GM19468 (cell line): Measurements from ENCODE around the gene PITPNB.

Experiments
- ATAC-seq: cut with Tn5 transposase; IDR thresholded peaks from one replicate; pipeline ENCODE4 v1.9.1; 2021; ENCODE audit warnings: mild to moderate bottlenecking, moderate library complexity, moderate number of reproducible peaks; ENCODE audit not compliant: unreplicated experiment; ENCODE audit errors: extremely low read depth

PITPNB gene

DNA sequence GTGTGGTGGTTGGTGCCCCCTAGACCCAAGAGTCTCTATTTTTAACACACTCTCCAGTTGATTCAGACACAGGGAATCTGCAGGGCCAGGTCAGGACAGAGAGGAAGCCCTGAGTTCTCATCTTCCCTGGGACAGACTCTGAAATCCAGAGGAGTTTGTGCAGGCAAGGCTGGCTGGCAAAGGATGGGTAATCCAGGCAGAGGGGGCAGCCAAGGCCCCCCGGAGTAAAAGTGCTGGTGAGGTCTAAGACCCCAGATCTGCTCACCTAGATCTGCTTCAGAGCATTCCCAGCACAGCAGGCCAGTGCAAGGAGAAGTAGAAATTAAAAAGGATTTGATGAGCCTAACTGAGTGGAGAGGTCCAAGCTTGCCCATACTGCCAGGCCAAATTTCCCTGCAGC, 76.9 kb downstream of the PITPNB start:
- ATAC-seq, result no peak

DNA sequence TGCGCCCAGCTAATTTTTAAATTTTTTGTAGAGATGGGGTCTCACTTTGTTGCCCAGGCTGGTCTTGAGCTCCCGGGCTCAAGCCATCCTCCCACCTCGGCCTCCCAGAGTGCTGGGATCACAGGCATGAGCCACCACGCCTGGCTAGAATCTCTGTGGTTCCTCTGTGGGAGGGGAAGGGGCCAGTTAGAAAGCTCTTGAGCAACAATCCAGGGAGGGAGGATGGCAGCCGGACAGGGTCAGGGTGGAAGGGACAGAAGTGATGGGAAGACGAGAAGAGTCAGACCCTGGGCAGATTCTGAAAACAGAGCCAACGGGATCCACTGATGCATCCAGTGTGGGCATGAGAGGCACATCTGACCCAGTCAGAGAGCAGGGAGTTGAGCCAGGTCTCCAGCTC, 78.6 kb downstream of the PITPNB start:
- ATAC-seq, result no peak

DNA sequence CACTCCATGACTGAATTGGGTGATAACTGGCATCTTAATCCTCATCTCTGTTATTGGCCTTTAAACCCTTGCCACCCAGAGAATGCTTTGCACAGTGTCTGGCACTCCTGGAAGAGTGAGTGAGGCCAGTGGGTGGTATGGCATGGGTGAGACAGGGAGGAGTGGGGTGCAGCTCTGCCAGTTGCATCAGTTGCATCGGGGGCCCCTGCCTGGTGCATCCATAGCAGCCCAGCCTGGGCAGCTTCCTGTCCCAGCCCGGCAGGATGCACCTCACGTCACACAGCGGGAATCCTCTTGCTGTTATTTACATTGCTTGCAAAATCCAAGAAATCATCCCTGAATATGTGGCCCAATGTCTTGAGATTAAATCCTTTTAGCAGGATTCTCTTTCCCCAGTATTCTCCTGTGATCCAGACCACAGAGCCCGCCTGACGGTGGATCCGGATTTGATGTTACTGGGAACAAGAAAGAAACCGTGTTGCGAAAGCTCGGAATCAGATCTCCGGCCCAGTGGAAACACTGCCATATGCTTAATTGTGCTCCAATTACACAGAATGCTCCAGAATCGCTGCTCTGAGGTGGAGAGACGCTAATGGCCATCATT, 79.9 kb downstream of the PITPNB start:
- ATAC-seq, result no peak

DNA sequence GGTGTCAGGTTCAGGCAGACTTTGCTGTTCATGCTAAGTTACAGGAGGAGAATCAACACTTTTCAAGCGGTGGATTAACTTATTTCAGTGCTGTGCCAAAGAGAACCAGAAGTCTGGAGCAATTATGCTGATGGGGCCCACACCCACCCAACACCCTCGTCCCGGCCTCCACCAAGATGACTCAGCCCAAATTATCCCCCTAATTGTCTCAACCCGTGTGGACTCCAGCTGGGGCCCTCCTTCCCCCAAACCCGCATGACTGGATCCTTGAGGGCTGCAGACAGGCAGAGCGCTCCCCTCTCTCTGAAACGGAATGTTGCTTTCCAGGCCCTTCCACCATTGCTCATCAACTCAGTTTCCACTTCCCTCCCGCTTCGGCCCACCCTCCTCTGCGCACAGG, 82.9 kb downstream of the PITPNB start:
- ATAC-seq, result no peak

DNA sequence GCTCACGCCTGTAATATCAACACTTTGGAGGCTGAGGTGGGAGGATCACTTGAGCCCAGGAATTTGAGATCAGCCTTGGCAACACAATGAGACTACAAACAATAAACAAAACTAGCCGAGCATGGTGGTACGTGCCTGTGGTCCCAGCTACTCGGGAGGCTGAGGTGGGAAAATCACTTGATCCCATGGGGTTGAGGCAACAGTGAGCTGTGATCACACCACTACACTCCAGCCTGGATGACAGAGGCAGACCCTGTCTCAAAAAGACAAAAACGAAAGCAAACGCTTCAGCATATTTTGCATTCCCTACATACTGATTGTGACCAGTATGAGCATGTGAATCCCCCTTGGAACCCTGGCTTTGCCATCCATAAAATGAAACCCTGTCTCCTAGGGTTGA, 83.6 kb downstream of the PITPNB start:
- no peak for ATAC-seq

DNA sequence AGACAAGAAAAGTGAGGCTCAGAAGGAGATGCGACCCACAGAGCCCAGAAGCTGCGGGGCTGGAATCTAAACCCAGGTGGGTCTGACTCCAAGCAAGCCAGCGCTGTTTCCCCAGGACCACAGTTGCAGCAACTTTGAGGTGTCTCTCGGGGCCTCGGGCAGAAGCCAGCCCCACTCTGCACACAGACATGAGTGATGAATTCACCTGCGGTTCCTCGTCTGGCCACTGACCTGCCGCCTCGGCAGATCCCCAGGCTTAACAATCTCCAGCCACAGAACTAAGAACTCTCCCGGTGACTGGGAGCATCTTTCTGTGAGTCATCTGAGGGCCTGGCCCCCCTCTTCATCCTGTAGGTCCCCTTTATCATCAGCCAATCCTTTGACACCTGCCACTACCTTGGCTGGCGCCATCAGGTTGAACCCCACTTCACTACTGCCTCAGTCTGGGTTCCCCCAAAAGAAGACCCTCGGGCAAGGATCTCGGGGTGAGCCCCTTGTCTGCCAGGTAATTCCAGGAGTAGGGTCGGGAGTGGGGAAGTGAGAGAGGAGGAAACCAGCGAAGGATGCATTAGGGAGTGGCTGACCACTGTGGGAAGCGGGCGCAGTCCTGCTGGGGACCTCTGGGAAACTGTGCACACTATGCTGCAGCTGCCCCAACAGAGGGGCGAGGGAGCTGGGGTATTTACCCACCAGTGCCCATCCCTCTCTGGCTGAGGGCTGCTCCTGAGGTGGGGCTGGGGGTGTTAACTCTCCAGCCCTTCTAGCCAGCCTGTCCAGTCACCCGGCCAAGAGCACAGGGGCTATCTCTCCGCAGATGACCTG, 84.5 kb downstream of the PITPNB start:
- ATAC-seq, result no peak

DNA sequence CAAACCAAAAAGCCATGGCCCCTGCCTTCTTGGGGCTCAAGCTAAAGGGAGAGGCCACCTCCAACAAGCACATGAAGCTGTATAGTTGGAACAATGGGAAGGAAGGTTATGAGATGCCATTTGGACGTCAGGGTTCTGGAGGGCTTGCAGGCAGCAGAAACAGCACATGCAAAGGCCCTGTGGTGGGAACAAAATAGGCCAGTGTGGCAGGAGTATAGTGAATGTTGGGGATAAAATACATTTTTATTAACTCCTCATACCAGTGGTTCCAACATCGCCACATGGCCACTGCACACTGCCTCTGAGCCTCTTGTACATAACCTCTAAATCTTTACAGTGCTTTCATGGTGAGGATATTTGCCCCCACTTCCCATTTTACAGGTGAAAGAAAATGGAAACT, 85.3 kb downstream of the PITPNB start:
- no peak for ATAC-seq

DNA sequence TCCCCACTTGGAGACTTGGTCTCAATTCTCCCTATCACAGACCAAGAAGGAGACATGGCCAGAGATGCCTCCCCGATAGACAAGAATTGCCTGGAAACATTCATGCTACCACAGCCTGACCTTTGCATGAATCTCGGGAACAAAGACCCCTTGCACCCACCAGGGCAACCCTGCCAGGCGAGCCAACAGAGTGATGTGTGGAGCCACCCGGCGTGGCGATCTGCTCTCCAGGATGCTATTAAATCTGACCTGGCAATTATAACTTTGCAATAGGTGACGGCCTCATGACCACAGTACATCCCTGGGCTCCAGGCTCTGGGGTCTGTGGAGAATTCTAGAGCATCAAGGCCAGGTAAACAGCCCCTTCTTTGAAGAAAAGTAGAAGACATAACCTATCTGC, 86.5 kb downstream of the PITPNB start:
- no peak for ATAC-seq

DNA sequence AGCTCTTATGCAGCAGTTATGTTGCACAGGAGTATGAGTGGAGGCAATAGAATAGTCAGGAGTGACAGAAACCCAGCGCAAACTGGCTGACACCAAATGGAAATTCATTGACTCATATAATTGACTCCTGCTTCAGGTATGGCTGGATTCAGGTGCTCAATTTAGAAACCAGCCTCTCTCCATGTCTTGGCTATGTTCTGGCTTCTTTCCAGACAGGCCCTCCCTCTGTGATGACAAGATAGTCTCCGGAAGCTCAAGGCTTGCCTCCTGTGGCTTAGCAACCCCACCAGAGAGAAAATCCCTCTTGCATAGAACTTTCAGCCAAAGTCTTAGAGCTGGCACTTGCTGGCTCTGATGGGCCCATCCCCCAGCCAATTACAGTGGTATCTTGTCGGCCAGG, 89.4 kb downstream of the PITPNB start:
- ATAC-seq, result no peak

DNA sequence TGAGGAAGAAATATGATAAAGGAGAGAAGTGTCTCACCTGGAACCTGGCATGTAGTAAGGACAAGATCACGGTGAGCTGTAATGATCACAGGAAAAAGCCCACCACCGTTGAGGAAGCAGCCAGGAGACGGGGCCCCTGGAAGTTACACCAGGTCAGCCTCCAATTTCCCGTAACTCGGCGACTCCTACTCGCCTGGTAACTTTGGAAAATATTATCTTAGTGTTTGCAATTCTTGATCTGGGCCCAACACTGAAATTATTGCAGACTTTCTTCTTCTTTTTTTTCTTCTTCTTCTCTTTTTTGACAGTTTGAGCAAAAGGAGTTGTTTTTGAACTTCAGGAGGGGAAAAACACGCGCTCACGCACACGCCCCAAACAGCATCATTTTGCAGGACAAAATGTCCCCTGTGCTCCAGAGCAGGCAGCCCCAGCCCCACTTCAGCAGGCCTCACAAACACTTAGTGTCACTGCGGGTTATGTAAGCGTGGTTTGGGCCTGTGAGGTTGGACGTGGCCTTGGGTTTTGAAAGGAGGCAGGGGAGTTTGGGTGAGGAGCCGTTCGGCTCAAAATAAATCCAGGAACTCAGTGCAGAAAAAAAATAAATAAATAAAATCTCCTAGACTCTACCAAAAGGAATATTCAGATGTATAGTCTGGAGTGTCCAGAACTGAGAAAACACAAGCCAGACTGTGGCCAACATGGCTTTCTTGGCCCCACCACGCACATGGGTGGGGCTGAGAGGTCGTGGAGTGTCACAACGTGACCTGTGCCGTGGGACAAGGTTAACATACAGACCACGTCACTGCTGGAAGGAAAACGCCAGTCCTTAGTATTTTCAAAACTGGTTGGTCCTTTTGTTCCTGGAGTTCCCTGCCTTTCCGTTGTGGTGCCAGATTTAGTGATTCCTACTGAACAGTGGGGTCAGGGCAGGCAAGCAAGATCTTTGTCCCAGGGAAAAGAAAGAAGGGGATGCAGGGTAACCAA, 91.2 kb downstream of the PITPNB start:
- no peak for ATAC-seq

DNA sequence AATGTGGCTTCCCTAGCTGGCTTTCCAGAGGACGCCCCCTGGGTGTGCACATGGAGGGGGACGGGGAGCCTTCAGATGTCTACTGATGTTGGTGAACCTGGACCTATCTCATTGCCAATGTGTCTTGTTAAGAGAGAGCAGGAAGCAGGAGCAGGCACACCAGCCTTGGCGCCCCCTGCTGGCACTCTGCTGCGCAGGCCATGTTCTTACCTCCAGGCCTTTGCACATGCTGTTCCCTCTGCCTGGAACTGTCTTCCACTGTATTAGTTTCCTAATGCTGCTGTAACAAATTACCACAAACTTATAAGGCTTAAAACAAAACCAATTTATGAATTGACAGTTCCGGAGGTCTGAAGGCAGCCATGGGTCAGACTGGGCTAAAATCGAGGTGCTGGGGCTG, 93.9 kb downstream of the PITPNB start:
- no peak for ATAC-seq

DNA sequence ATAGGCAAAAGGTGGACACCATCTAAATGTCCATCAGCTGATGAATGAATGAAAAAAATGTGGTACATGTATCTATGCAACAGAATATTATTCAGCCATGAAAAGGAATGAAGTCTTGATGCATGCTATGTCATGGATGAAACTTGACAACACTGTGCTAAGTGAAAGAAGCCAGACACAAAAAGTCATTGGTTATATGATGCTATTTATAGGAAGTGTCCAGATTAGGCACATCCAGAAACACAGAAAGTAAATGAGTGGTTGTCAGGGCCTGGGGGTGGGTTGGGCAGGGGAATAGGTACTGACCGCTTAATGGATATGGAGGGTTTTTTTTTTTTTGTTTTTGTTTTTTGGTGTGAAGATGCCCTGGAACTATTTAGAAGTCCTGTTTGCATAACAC, 95.8 kb downstream of the PITPNB start:
- ATAC-seq, result no peak

DNA sequence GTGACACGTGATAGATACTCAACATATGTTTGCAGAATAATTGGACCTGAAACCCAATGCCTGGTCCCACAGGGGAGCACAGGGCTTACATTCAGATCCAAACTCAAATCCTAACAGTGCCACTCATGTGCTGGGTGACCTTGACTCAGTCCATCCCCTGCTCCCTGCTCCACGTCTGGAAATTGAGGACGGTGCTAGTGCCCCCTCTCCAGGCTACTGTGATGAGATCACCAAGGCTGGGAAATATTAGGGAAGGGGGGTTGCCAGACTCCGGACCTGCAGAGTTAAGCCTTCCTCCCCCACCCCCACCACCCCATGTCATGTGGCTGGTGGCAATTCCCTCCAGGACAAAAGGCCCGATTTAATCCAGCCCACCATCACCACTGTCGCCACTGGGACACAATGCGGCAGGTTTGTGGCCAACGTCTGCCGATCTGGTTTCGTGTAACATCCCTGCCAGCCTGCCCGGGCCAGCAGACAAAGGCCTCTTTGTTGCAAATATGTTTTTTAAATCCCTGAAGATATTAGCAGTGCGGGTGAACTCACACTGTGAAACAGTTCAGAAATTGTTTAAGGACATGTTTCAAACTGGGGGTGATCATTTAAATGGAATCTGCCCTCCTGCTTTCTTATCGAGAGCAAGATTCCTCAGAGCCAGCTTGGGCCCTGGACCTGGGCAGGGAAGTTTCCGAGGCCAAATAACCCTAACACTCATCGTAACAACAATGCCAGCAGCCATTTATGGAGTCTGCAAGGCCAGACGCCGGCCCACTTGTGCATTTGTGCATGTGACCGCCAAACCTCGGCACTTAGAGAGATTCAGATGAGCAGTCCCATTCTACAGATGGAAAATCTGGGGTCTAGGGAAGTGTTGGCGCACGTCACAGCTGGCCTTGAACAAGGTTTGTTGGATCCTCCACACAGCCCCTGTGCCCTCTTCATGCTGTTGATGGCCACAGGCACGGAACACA, 97.9 kb downstream of the PITPNB start:
- ATAC-seq, result no peak

DNA sequence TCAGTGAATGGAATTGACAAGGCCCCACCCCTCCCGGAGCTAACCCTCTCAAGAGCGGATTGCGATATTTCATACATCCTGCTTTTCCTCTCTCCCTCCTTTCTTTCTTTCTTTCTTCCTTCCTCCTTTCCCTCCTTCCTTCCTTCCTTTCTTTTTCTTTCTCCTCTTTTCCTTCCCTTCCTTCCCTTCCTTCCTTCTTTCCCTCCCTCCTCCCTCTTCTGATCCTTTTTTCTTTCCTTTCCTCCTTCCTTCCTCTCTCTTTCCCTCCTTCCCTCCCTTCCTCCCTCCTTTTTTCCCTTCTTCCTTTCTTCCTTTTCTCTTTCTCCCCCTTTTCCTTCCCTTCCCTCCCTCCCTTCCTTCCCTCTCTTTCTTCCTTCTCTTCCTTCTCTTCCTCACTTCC, 102.5 kb downstream of the PITPNB start:
- no peak for ATAC-seq

DNA sequence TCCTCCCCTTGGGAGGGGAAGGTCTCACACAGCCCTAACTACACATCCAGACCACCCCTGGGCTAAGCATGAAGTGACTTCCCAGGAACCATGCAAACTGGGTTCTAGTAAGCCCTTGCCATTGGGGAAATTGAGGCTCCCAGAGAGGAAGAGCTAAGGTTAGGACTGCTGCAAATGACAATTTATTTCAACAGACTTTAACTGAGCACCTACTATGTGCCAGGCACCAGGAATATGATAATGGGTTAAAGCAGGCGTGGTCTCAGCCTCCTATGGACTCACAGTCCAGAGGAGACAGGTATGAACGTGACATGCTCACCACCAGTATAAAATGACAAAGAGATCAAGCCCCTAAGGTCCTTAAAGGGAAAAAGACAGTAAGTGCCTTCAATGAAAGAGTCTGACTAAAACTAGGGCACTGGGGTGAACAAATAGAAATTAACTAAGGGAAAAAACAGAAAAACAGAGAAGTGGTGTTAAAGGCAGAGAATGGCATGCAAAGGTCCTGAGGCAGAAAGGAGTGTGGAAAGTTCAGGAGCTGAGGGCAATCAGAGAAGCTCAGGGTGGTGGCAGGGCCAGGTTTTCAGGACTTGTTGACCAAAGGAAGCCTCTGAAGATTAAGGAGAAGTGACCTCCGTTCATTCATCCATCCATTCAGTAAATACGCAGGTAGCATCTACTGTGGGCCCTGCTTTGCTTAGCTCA, 103.1 kb downstream of the PITPNB start:
- no peak for ATAC-seq

DNA sequence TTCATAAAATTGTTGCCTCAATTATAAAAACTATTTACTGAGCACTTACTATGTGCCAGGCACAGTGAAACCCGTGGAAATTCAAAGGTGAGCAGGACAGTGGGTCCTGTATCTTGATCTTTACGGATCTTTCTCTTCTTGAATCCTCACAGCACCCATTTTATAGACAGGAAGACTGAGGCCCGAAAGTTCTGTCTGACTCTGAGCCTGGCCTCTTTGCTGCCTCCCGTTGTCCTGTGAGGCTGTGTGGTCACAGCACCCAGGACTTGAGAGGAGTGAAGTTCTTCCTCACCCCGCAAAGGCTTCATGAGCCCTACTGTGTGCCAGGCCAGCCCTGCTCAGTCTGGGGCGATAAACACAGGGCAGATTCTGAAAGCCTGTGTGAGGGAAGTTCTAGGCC, 104.1 kb downstream of the PITPNB start:
- no peak for ATAC-seq

DNA sequence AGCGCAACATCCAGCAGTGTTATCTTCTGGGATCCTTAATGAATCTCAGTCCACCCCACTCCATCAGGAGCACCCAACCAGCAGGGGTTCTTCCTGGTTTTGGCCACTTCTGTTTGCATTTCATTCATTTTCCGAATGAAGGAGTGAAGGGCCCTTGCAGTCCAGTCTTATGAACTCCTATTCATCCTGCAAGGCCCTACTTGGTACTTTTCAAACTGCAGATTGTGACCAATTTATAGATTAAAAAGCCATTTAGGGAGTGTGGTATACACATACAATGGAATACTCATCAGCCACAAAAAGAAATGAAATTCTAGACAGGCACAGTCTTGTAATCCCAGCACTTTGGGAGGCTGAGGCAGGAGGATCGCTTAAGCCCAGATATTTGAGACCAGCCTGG, 107.3 kb downstream of the PITPNB start:
- ATAC-seq, result no peak

DNA sequence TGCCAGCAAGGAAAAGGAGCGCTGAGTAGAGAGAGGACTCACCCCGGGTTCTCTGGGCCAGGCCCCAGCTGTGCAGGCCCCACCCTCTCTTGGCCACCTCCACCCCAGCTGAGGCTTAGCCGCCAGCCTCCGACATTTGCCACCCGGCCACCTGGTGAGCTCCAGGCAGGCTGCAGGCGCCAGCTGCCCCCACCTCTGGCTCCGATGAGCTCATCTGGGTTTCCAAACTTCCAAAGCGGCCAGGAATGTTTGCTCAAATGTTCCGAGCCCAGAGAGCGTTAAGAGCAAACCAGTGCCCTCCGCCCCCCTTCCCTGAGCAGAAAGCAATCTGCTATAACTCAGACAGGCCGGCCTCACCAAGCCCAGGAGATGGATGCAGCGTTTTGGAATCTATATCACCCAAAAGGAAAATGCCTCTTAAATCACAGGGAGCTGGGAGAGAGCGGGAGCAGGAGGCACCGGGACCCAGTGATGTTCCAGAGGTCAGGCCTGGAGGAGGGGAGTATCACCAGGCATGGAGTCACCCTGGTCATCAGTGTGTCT, 108.4 kb downstream of the PITPNB start:
- no peak for ATAC-seq
